Activated T-helper 1 cell treated with anti-CD3 and anti-CD28 coated beads, Interleukin-12 subunit alpha, Interleukin-12 subunit beta, Interleukin-2, Interleukin-4 antibody, amounts not matched to agents 30 ng/mL and 10 ng/mL and 1 ng/mL, durations not matched to agents 14 hours and 24 hours and 36 hours (primary cell): ENCODE data around the gene SV2C. TPM values are rescaled to one million over a fixed set of nuclear protein-coding genes. Genes with fewer than 3 reads are reported as not detected.

Source experiments
- DNase-seq: peaks from one replicate; pipeline ENCODE4 v3.0.0; 2021; ENCODE audit warnings: low spot score
- H3K27ac Mint-ChIP-seq: one replicate; pipeline ENCODE4 v1.8.0; 2021; ENCODE audit warnings: mild to moderate bottlenecking, mixed read lengths
- H3K27me3 Mint-ChIP-seq: one replicate; pipeline ENCODE4 v1.8.0; 2022; ENCODE audit warnings: mild to moderate bottlenecking, moderate library complexity, mixed read lengths; ENCODE audit not compliant: insufficient read depth
- H3K36me3 Mint-ChIP-seq: one replicate; pipeline ENCODE4 v1.8.0; 2021; ENCODE audit warnings: low read depth, mixed read lengths
- H3K4me1 Mint-ChIP-seq: one replicate; pipeline ENCODE4 v1.8.0; 2021; ENCODE audit warnings: low read depth, mixed read lengths
- H3K4me3 Mint-ChIP-seq: one replicate; pipeline ENCODE4 v1.8.0; 2021; ENCODE audit warnings: mild to moderate bottlenecking, moderate library complexity, mixed read lengths
- H3K9me3 Mint-ChIP-seq: one replicate; pipeline ENCODE4 v1.8.0; 2021; ENCODE audit warnings: mixed read lengths
- intact Hi-C: fragments of 100-400 bp; cut with micrococcal nuclease; formaldehyde crosslinking; loops from one replicate; pipeline ENCODE4 v1.15.1; 2024
- total RNA-seq: library from RNA; stranded (reverse); gene quantifications from 2 replicates; pipeline ENCODE4 v1.2.3, GENCODE V29; 2022

Gene SV2C
- total RNA-seq, 1 donor from 2014 or later: 0.05 TPM

- Mint-ChIP-seq H3K36me3 (no peaks in the 10 kb centered on the region), H3K27me3 (peaks cover 25% of the 10 kb centered on the region), H3K4me1 (no peaks in the 10 kb centered on the region), H3K4me3 (no peak overlapping the region), H3K27ac (no peak overlapping the region), H3K9me3 (no peaks in the 10 kb centered on the region)
- DNase-seq: no peak
- intact Hi-C loops: no loop called here
Measured at GRCh38 chr5:76111477-76112174, 28.4 kb downstream of the SV2C start.

- Mint-ChIP-seq H3K4me1 (no peaks in the 10 kb centered on the region), H3K27me3 (peaks cover 23% of the 10 kb centered on the region)
- intact Hi-C loops: no loop called here
Measured at GRCh38 chr5:76113103-76113502, 29.9 kb downstream of the SV2C start.

GRCh38 chr5:76114179-76114851 lies 31.1 kb downstream of the SV2C start:
- no peaks in the 10 kb centered on the region for H3K9me3 Mint-ChIP-seq
- no peak overlapping the region for H3K27ac Mint-ChIP-seq
- peaks cover 22% of the 10 kb centered on the region for H3K27me3 Mint-ChIP-seq
- H3K4me3 Mint-ChIP-seq: no peak overlapping the region
- H3K4me1 Mint-ChIP-seq: no peaks in the 10 kb centered on the region
- no peaks in the 10 kb centered on the region for H3K36me3 Mint-ChIP-seq
- intact Hi-C loops: no loop called here
- no peak for DNase-seq

More at GRCh38 chr5:76113103-76113502, 29.9 kb downstream of the SV2C start:
- Mint-ChIP-seq H3K36me3 (no peaks in the 10 kb centered on the region), H3K4me3 (no peak overlapping the region), H3K9me3 (no peaks in the 10 kb centered on the region), H3K27ac (no peak overlapping the region)
- DNase-seq: no peak

GRCh38 chr5:76125346-76125745 lies 42.2 kb downstream of the SV2C start:
- intact Hi-C loops: no loop called here
- H3K36me3 Mint-ChIP-seq: no peaks in the 10 kb centered on the region
- H3K27ac Mint-ChIP-seq: no peak overlapping the region
- H3K4me1 Mint-ChIP-seq: no peaks in the 10 kb centered on the region
- no peaks in the 10 kb centered on the region for H3K9me3 Mint-ChIP-seq
- H3K27me3 Mint-ChIP-seq: peaks cover 13% of the 10 kb centered on the region
- no peak for DNase-seq
- H3K4me3 Mint-ChIP-seq: no peak overlapping the region

- H3K4me1 Mint-ChIP-seq: no peaks in the 10 kb centered on the region
- no peak overlapping the region for H3K4me3 Mint-ChIP-seq
- H3K27ac Mint-ChIP-seq: no peak overlapping the region
- no peaks in the 10 kb centered on the region for H3K9me3 Mint-ChIP-seq
- intact Hi-C loops: no loop called here
- no peak for DNase-seq
- no peaks in the 10 kb centered on the region for H3K36me3 Mint-ChIP-seq
- H3K27me3 Mint-ChIP-seq: peaks cover 16% of the 10 kb centered on the region
Measured at GRCh38 chr5:76125888-76126287, 42.7 kb downstream of the SV2C start.

- Mint-ChIP-seq H3K27ac (no peak overlapping the region), H3K4me1 (no peaks in the 10 kb centered on the region), H3K9me3 (no peaks in the 10 kb centered on the region), H3K36me3 (no peaks in the 10 kb centered on the region), H3K4me3 (no peak overlapping the region), H3K27me3 (peaks cover 15% of the 10 kb centered on the region)
- no peak for DNase-seq
- intact Hi-C loops: no loop called here
Measured at GRCh38 chr5:76134003-76134402, 50.8 kb downstream of the SV2C start.

GRCh38 chr5:76134646-76135045 lies 51.5 kb downstream of the SV2C start:
- no peak overlapping the region for H3K4me3 Mint-ChIP-seq
- H3K27me3 Mint-ChIP-seq: peaks cover 15% of the 10 kb centered on the region
- no peaks in the 10 kb centered on the region for H3K36me3 Mint-ChIP-seq
- DNase-seq: no peak
- no peak overlapping the region for H3K27ac Mint-ChIP-seq
- H3K9me3 Mint-ChIP-seq: no peaks in the 10 kb centered on the region
- intact Hi-C loops: no loop called here
- no peaks in the 10 kb centered on the region for H3K4me1 Mint-ChIP-seq

- Mint-ChIP-seq H3K36me3 (no peaks in the 10 kb centered on the region), H3K4me1 (no peaks in the 10 kb centered on the region), H3K27me3 (peaks cover 7% of the 10 kb centered on the region), H3K4me3 (no peak overlapping the region), H3K9me3 (no peaks in the 10 kb centered on the region), H3K27ac (no peak overlapping the region)
- no peak for DNase-seq
- intact Hi-C loops: no loop called here
Measured at GRCh38 chr5:76137887-76138542, 54.8 kb downstream of the SV2C start.

- Mint-ChIP-seq H3K9me3 (no peaks in the 10 kb centered on the region), H3K36me3 (no peaks in the 10 kb centered on the region), H3K27me3 (peaks cover 10% of the 10 kb centered on the region), H3K4me3 (no peak overlapping the region), H3K27ac (no peak overlapping the region), H3K4me1 (no peaks in the 10 kb centered on the region)
- no peak for DNase-seq
- intact Hi-C loops: loop anchor here (10.0 kb wide), 1 partner anchor 111 kb away; no protein-coding TSS in a partner anchor
Measured at GRCh38 chr5:76143884-76144283, 60.7 kb downstream of the SV2C start.

- Mint-ChIP-seq H3K36me3 (no peaks in the 10 kb centered on the region), H3K9me3 (no peaks in the 10 kb centered on the region), H3K4me1 (no peaks in the 10 kb centered on the region), H3K27me3 (peaks cover 10% of the 10 kb centered on the region), H3K27ac (no peak overlapping the region), H3K4me3 (no peak overlapping the region)
- DNase-seq: no peak
- intact Hi-C loops: loop anchor here (10.0 kb wide), 1 partner anchor 110 kb away; no protein-coding TSS in a partner anchor
Measured at GRCh38 chr5:76144513-76145274, 61.5 kb downstream of the SV2C start.

GRCh38 chr5:76145945-76146344 lies 62.8 kb downstream of the SV2C start:
- peaks cover 10% of the 10 kb centered on the region for H3K27me3 Mint-ChIP-seq
- H3K9me3 Mint-ChIP-seq: no peaks in the 10 kb centered on the region
- DNase-seq: no peak
- no peak overlapping the region for H3K27ac Mint-ChIP-seq
- no peaks in the 10 kb centered on the region for H3K4me1 Mint-ChIP-seq
- H3K36me3 Mint-ChIP-seq: no peaks in the 10 kb centered on the region
- intact Hi-C loops: loop anchor here (10.0 kb wide), 1 partner anchor 109 kb away; no protein-coding TSS in a partner anchor
- no peak overlapping the region for H3K4me3 Mint-ChIP-seq

GRCh38 chr5:76149636-76150035 lies 66.5 kb downstream of the SV2C start:
- H3K27me3 Mint-ChIP-seq: peaks cover 10% of the 10 kb centered on the region
- intact Hi-C loops: loop anchor here (10.0 kb wide), 1 partner anchor 105 kb away; no protein-coding TSS in a partner anchor
- no peak overlapping the region for H3K4me3 Mint-ChIP-seq
- no peaks in the 10 kb centered on the region for H3K4me1 Mint-ChIP-seq
- H3K27ac Mint-ChIP-seq: no peak overlapping the region
- no peak for DNase-seq
- H3K9me3 Mint-ChIP-seq: no peaks in the 10 kb centered on the region
- H3K36me3 Mint-ChIP-seq: no peaks in the 10 kb centered on the region
